B cell (primary cell): ENCODE measurements around the gene AMDHD2. TPM values are rescaled to one million over a fixed set of nuclear protein-coding genes. Genes with fewer than 3 reads are reported as not detected.

ENCODE experiments used
- ATAC-seq: fragments of 200-7000 bp; cut with Tn5 transposase; one replicate; pipeline ENCODE4 v1.10.0; 2021; ENCODE audit warnings: low read depth, mild to moderate bottlenecking, moderate number of reproducible peaks, moderate library complexity
- CTCF ChIA-PET: fragments of 350-600 bp; sonication (Branson Sonifier 250); formaldehyde crosslinking; loops from one replicate; lab custom pipeline; 2021; ENCODE audit warnings: antibody characterized with exemption, inconsistent platforms; lab: Charles Lee
- POLR2A ChIA-PET: fragments of 350-600 bp; sonication (Branson Sonifier 250); formaldehyde crosslinking; loops from one replicate; lab custom pipeline; 2021; ENCODE audit warnings: antibody characterized with exemption; lab: Charles Lee
- DNase-seq: peaks from one replicate; pipeline ENCODE4 v3.0.0; 2013
- H2AFZ ChIP-seq: 2 replicates; pipeline ENCODE4 v1.6.1; 2012; ENCODE audit warnings: mild to moderate bottlenecking, low read depth, low read length; ENCODE audit not compliant: insufficient read depth, poor library complexity, severe bottlenecking
- H3K27ac ChIP-seq, 2 donors: 1 replicate in 1 of 2; 2 replicates in 1 of 2; pipeline ENCODE4 v1.5.1; 2012 to 2013; ENCODE audit warnings: low read length in 2 of 2, mild to moderate bottlenecking in 2 of 2, moderate library complexity in 1 of 2
- H3K27me3 ChIP-seq, 4 experiments: fragments of 200-600 bp in 1 of 4; sonication (generic) in 1 of 4; replicated peaks in 1 of 4; 1 replicate in 2 of 4; 2 replicates in 2 of 4; pipeline versions ENCODE4 v1.6.1 to v1.7.0; 2013 to 2016; ENCODE audit warnings: low read length in 3 of 4, mild to moderate bottlenecking in 2 of 4, mixed read lengths in 1 of 4, moderate library complexity in 1 of 4; ENCODE audit not compliant: insufficient read depth in 4 of 4, control insufficient read depth in 3 of 4; ENCODE audit errors: control extremely low read depth in 1 of 4
- H3K36me3 ChIP-seq, 2 experiments: replicated peaks in 1 of 2; 1 replicate in 1 of 2; 2 replicates in 1 of 2; pipeline versions ENCODE4 v1.6.1 to v1.7.1; 2013; ENCODE audit warnings: low read length in 1 of 2; ENCODE audit not compliant: insufficient read depth in 2 of 2, control insufficient read depth in 1 of 2; ENCODE audit errors: control extremely low read depth in 1 of 2, extremely low read depth in 1 of 2
- H3K4me1 ChIP-seq, 2 donors: fragments of 200-600 bp in 1 of 2; sonication (generic) in 1 of 2; 1 replicate in 1 of 2; 2 replicates in 1 of 2; pipeline versions ENCODE4 v1.5.1 to v1.6.1; 2013 to 2017; ENCODE audit warnings: low read length in 2 of 2; ENCODE audit not compliant: control insufficient read depth in 2 of 2, insufficient read depth in 2 of 2
- H3K4me2 ChIP-seq: replicated peaks from 2 replicates; pipeline ENCODE3; 2012; ENCODE audit warnings: mild to moderate bottlenecking, low read depth, low read length; ENCODE audit not compliant: poor library complexity, severe bottlenecking
- H3K4me3 ChIP-seq, 5 experiments: fragments of 200-600 bp in 1 of 5; sonication (generic) in 1 of 5; 1 replicate in 3 of 5; 2 replicates in 2 of 5; pipeline versions ENCODE4 v1.5.1 to v1.7.0; 2011 to 2016; ENCODE audit warnings: low read length in 4 of 5, mild to moderate bottlenecking in 4 of 5, low read depth in 2 of 5, control low read depth in 1 of 5, moderate library complexity in 1 of 5; ENCODE audit not compliant: insufficient read depth in 1 of 5; ENCODE audit errors: control extremely low read depth in 1 of 5, extremely low read depth in 1 of 5
- H3K79me2 ChIP-seq: fragments of 200-600 bp; sonication (generic); one replicate; pipeline ENCODE4 v1.6.0; 2016; ENCODE audit warnings: low read length; ENCODE audit not compliant: control insufficient read depth, insufficient read depth
- H3K9ac ChIP-seq: fragments of 200-600 bp; sonication (generic); 2 replicates; pipeline ENCODE4 v1.6.1; 2017; ENCODE audit warnings: mild to moderate bottlenecking, low read length, moderate library complexity
- H3K9me3 ChIP-seq, 3 donors: one replicate each; pipeline versions ENCODE4 v1.6.1 to v1.7.1; 2013; ENCODE audit warnings: low read length in 2 of 3; ENCODE audit not compliant: control insufficient read depth in 2 of 3, insufficient read depth in 1 of 3; ENCODE audit errors: control extremely low read depth in 1 of 3
- H4K20me1 ChIP-seq: 2 replicates; pipeline ENCODE4 v1.6.0; 2012; ENCODE audit warnings: mild to moderate bottlenecking, low read length; ENCODE audit not compliant: insufficient read depth, control insufficient read depth, poor library complexity, severe bottlenecking
- H3K27ac Mint-ChIP-seq: one replicate; pipeline ENCODE4 v1.8.0; 2021; ENCODE audit warnings: mixed read lengths
- H3K27me3 Mint-ChIP-seq: one replicate; pipeline ENCODE4 v1.8.0; 2021; ENCODE audit warnings: mixed read lengths
- H3K4me1 Mint-ChIP-seq: one replicate; pipeline ENCODE4 v1.8.0; 2021; ENCODE audit warnings: mixed read lengths
- H3K4me3 Mint-ChIP-seq: one replicate; pipeline ENCODE4 v1.8.0; 2021; ENCODE audit warnings: mixed read lengths
- H3K9me3 Mint-ChIP-seq: one replicate; pipeline ENCODE4 v1.8.0; 2022; ENCODE audit warnings: mixed read lengths; ENCODE audit not compliant: insufficient read depth
- CTCF ChIP-seq: fragments of 200-600 bp; IDR thresholded peaks from one replicate; pipeline ENCODE4 v1.8.0; 2022; ENCODE audit warnings: antibody characterized with exemption, mild to moderate bottlenecking
- EZH2 ChIP-seq: IDR thresholded peaks from 2 replicates; pipeline ENCODE4 v1.6.1; 2012; ENCODE audit warnings: borderline replicate concordance, low read depth, mild to moderate bottlenecking, moderate library complexity, low read length; ENCODE audit not compliant: insufficient read depth, poor library complexity, severe bottlenecking
- WGBS: methylation state at CpG from one replicate; pipeline ENCODE4 v1.1.5; 2013; ENCODE audit warnings: missing lambda C conversion rate; ENCODE audit not compliant: insufficient coverage; 5-methylcytosine and 5-hydroxymethylcytosine counted together
- intact Hi-C: fragments of 100-400 bp; cut with micrococcal nuclease; formaldehyde crosslinking; loops from one replicate; pipeline ENCODE4 v1.10.0; 2022
- polyA plus RNA-seq: library from polyadenylated mRNA; depleted of rRNA; stranded (reverse); fragments of >200 nt; gene quantifications from 2 replicates; pipeline ENCODE4 v1.2.3, GENCODE V29; 2012
- total RNA-seq, 2 donors: library from RNA; stranded (reverse); fragments of 120-200 nt in 1 of 2; gene quantifications; 1 replicate in 1 of 2; 2 replicates in 1 of 2; pipeline versions ENCODE4 v1.2.3 to v1.2.4, GENCODE V29; 2013 to 2022

The AMDHD2 gene
- total and polyA plus RNA-seq, 2 donors (not counting 1 experiment from before 2014, with no cell fraction given): 133 to 209 TPM

GRCh38 chr16:2527784-2528100, 7.6 kb downstream of the AMDHD2 start:
- Histone ChIP-seq H3K36me3 (peaks cover 0 to 63% of the 10 kb centered on the region in 2 experiments), H3K79me2 (peaks cover 64% of the 10 kb centered on the region), H3K4me3 (no peak overlapping the region), H2AFZ (no peak overlapping the region), H3K9ac (no peak overlapping the region), H3K4me2 (no peak overlapping the region), H4K20me1 (peaks cover 16% of the 10 kb centered on the region), H3K27ac (no peak overlapping the region), H3K27me3 (no peaks in the 10 kb centered on the region), H3K4me1 (peaks cover 8 to 14% of the 10 kb centered on the region in 2 donors), H3K9me3 (no peaks in the 10 kb centered on the region)
- over 99% methylated on average over 24 of the region's 24 CpGs for WGBS
- no peak for TF ChIP-seq CTCF
- TF ChIP-seq EZH2: no peak
- no peak for ATAC-seq
- Mint-ChIP-seq H3K4me1 (peaks cover 22% of the 10 kb centered on the region), H3K4me3 (no peak overlapping the region), H3K9me3 (no peaks in the 10 kb centered on the region), H3K27ac (no peak overlapping the region), H3K27me3 (no peaks in the 10 kb centered on the region)
- ChIA-PET CTCF (no interaction called here), POLR2A (no interaction called here)
- no peak for DNase-seq
- intact Hi-C loops: no loop called here

GRCh38 chr16:2528161-2529060, 8.2 kb downstream of the AMDHD2 start:
- Histone ChIP-seq H3K4me1 (peaks cover 8 to 20% of the 10 kb centered on the region in 2 donors), H3K4me2 (no peak overlapping the region), H4K20me1 (peaks cover 16% of the 10 kb centered on the region), H3K27me3 (no peaks in the 10 kb centered on the region), H3K27ac (no peak overlapping the region), H3K9me3 (no peaks in the 10 kb centered on the region), H3K9ac (no peak overlapping the region), H3K79me2 (peaks cover 57% of the 10 kb centered on the region), H3K4me3 (no peak overlapping the region), H2AFZ (no peak overlapping the region), H3K36me3 (peaks cover 0 to 58% of the 10 kb centered on the region in 2 experiments)
- Mint-ChIP-seq H3K9me3 (no peaks in the 10 kb centered on the region), H3K4me3 (no peak overlapping the region), H3K27me3 (no peaks in the 10 kb centered on the region), H3K27ac (no peak overlapping the region), H3K4me1 (peaks cover 25% of the 10 kb centered on the region)
- ATAC-seq (no peak), DNase-seq (no peak)
- ChIA-PET POLR2A (no interaction called here), CTCF (no interaction called here)
- intact Hi-C loops: no loop called here
- TF ChIP-seq EZH2 (no peak), CTCF (no peak)
- 96% methylated on average over 36 of the region's 36 CpGs for WGBS
